GM19035 (cell line): Measurements from ENCODE around the gene UGT1A8.
"Not testable (repeated sequence)": the region's sequence is repeated elsewhere in the genome, so short reads cannot be mapped to it uniquely, and the experiment has no call there.

Source experiments
- ATAC-seq: cut with Tn5 transposase; IDR thresholded peaks from one replicate; pipeline ENCODE4 v1.9.1; 2021; ENCODE audit not compliant: unreplicated experiment

The UGT1A8 gene

DNA sequence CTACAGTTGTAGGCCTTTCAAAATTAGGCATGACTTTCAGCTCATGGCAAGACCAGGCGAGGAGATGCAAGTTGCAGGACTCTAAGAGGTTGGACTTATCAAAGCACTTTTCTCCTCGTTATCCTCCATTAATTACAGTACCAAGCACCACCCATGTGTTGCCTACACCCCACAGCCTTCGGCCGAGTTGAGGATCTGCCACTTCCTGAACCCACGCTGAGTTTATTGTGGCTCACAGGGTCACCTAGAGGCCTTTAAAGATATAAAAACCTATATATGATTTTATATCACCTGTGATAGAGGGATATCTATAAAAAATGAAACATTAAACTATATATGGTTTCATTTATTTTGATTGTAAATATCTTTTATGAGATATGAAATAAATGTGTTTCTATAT lies 21.4 kb downstream of the UGT1A8 start:
- ATAC-seq, result no peak

DNA sequence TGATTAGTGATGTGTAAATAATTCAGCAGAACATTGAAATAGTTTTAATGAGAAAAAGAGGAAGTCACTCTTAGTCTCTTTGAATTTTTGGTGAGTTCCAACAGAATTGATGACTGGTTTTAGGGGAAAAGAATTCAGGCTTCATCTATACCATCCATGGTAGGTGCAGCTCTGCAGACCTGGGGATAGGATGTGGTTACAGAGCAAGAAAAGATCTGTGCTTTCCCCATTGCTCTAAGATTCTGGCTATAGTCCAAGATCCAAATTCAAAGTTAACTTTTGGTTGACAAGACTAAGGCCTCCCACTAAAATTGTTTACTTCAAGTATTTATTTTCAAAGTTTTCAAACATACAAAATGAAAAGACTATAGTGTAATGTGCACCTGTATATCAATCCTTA lies 22.4 kb downstream of the UGT1A8 start:
- no peak for ATAC-seq

DNA sequence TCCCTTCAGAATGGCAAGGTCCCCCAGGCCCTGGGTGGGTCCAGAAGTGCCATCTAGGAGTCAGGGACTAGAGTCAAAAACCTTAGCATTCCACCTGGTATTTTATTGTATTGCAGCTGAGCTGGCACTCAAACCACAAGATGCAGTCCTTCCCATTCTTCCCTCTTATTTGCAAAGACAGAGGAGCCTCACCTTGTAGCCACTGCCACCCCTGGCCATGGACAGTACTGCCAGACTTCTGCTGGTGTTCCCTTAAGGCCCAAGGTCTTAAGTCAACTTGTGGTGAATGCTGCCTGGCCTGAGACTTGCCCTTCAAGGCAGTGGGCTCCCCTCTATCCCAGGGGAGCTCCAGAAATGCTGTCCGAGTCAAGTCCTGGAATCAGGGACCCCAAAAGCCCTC lies 25.7 kb downstream of the UGT1A8 start:
- ATAC-seq, result no peak

DNA sequence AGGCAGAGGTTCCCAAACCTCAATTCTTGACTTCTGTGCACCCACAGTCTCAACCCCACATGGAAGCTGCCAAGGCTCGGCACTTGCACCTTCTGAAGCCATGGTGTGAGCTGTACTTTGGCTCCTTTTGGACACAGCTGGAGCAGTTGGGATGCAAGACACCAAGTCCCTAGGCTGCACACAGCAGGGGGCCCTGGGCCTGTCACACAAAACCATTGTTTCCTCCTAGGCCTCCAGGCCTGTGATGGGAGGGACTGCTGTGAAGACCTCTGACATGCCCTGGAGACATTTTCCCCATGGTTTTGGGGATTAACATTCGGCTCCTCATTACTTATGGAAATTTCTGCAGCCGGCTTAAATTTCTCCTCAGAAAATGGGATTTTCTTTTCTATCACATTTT lies 28.6 kb downstream of the UGT1A8 start:
- not testable (repeated sequence) for ATAC-seq

DNA sequence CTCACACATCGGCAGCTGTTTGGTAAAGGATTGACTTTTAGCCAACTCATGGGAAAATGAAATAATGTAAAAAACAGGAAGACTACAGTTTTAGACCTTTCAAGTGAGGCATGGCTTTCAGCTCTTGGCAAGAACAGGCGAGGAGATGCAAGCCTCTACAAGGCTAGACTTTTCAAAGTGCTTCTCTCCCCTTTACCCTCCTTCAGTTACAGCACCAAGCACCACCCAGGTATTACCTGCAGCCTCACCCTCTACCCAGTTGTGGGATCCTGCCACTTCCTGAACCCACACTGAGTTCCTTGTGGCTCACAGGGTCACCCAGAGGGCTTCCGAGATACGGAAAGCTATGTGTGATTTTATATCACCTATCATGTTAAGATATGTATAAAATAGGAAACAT lies 33.5 kb downstream of the UGT1A8 start:
- no peak for ATAC-seq

DNA sequence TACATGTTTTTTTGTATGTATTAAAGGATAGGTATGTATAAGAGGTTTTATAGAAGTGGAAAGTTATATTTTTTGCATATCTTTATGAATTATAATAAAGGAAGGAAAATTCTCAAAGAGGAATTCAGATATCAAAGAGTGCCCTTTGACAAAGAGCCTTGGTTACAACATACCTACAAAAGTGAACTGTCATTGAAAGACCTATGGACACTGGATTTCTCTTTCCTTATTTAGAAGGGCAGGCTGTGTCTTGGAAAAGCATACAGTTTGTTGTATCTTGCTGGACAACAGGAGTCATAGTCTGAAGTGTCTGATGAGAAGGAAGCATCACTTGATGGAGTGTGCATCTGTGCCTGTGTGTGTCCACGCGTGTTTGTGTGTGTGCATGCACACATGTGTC lies 34.0 kb downstream of the UGT1A8 start:
- ATAC-seq, result no peak

DNA sequence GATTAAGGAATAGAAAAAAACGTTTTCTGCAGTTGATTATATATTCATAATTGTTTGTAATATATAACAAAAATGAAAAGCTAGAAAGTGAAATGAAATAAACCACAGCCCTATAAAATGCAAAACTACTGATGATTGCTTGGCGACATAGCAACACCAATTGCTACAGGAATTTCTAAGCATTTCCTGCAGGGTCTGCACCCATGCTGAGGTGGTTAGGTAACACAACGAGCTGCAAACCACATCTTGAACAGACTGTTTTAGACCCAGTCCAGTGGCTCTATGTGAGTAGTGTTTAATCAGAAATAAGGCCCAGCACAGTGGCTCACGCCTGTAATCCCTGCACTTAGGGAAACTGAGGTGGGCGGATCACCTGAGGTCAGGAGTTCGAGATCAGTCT lies 37.1 kb downstream of the UGT1A8 start:
- ATAC-seq, result no peak

DNA sequence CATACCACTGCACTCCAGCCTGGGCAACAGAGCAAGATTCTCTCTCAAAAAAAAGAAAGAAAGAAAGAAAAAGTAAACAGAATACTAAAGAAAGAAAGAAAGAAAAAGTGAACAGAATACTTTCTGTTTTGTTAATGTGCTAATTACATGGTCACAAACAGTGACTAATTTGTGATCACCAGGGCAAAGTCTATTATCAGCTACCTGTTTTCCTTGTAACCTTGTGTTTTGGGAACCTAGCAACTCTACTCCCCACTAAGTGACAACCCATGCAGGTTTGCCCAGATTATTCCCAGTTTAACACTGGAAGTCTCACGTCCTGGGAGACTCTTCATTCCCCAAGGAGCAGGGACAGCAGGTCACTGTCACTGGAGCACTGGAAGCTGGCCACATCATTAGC lies 37.6 kb downstream of the UGT1A8 start:
- ATAC-seq, result no peak

DNA sequence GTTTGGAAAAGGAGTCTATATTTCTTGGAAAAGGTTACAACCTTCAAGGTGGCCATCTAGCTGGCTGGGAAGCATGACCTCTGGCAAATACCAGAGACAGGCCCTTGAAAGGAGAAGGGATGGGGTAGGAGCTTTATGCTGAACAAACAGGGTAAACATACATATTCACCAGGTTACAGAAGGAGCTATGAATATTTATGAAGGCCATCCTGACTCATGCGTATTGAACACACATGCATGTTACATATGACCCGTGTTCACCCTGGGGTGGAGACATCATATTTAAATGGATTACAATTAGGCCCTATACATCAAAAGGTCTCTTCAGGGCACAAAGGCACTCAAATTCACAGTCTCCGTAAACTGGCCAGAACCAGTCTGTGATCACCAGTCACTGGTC lies 38.5 kb downstream of the UGT1A8 start:
- ATAC-seq, result not testable (repeated sequence)

DNA sequence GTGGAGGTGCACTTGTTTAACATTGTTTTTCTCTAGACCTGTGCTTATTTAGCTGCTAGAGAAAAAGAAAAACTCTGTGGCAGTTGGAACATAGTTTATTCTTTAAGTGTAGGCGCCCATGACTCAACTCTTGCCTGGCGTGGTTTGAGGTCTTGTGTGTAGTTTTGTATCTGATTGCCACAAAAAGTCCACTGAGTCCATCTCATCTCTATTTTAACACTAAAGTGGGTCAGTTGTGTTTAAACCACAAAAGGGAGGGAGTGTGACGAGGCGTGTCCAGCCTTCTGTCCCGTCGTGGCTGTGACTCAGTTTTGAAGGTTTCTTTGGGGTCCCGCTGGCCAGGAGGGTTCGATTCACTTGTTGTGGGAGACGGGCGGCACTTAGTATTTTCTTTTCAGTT lies 39.0 kb downstream of the UGT1A8 start:
- no peak for ATAC-seq

DNA sequence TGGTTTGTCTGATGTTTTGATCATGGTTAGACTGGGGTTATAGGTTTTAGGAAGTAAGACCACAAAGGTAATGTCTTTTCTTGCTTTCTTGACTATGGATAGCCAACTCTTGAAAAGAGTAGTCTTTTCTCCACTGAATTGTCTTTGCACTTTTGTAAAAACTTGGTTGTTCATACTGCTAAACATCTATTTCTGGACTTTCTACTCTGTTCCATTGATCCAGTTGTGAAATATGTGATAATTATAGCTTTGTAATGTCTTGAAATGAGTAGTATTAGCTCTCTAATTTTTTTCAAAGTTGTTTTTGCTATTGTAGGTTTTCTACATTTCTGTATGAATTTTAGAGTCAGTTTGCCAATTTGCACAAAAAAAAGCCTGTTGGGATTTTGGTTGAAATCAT lies 41.2 kb downstream of the UGT1A8 start:
- ATAC-seq, result no peak

DNA sequence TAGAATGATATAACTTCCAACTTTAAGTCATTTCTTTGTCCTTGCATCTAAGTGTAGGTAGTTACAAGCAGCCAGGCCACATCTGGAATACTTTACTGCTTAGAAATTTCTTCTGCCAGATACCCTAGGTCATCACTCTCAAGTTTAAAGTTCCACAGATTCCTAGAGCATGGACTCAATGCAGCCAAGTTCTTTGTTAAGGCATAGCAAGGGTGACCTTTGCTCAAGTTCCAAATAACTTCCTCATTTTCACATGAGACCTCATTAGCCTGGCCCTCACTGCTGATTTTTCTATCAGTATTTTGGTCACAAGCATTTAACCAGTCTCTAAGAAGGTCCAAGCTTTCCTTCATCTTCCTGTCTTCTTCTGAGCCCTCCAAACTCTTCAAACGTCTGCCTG lies 46.5 kb downstream of the UGT1A8 start:
- no peak for ATAC-seq

DNA sequence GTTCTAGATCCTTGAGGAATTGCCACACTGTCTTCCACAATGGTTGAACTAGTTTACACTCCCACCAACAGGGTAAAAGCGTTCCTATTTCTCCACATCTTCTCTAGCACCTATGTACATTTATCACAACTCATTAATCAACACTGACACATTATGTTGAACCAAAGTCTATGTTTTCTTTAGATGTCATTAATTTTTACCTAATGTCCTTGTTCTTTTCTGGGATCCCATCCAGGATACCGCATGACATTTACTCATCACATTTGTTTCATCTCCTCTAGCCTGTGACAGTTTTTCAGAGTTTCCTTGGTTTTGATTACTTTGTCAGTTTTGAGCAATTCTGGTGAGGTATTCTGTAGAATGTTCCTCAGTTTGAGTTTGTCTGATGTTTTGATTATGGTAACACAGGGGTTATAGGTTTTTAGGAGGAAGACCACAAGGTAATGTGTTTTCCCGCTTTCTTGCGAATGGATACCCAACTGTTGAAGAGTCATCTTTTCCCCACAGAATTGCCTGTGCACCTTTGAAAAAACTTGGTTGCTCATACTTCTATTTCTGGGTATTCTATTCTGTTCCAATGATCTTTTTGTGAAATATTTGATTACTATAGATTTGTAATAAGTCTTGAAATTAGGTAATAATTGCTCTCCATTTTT lies 51.3 kb downstream of the UGT1A8 start:
- no peak for ATAC-seq

DNA sequence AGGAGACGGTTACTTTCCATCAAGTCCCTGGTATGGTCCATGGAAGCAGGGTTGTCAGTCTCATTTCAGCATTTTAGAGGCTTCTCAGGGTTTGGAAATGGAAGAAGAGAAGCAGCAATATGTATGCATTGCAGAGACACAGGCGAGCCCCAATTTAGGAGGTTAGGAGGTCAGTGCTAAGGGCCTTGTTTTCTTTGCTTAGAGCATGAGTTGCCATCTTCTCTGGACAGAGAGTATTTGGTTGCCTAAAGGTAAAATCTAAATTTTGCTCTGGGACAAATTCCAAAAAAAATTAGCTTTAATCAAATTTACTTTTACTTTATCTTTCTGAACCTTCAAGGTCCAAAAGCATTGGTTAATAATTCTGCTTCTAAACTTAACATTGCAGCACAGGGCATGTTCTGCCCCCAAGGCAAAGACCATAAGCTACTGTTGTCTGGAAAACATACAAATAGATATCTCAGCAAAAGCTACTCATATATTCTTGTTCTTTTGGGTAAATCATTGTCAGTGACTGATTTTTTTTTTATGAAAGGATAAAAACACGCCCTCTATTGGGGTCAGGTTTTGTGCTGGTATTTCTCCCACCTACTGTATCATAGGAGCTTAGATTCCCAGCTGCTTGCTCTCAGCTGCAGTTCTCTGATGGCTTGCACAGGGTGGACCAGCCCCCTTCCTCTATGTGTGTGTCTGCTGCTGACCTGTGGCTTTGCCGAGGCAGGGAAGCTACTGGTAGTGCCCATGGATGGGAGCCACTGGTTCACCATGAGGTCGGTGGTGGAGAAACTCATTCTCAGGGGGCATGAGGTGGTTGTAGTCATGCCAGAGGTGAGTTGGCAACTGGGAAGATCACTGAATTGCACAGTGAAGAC lies 54.1 kb downstream of the UGT1A8 start, which contains the start of gene UGT1A9:
UGT1A9 (plus strand) TSS at position 609 of the 872 bp plus-strand sequence; CDS start at position 646, 37 bp downstream.
- no peak for ATAC-seq

DNA sequence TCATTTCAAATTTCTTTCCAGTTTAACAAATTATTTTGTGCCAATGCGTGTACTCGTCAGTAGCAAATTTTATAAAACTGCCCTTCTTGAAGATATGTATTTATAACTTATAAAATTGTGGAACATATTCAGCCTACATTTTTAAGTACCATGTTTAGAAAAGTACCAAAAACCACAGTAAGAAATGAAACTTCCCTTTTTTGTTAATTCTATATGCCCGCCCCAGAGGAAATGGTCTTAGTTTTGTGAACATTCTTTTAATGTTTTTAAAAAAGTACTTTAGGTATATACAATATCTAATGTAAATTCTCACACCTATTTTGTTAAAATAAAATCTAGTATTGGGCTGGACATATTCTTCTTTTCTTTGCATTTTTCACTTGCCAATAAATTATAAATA lies 55.5 kb downstream of the UGT1A8 start:
- ATAC-seq, result no peak

DNA sequence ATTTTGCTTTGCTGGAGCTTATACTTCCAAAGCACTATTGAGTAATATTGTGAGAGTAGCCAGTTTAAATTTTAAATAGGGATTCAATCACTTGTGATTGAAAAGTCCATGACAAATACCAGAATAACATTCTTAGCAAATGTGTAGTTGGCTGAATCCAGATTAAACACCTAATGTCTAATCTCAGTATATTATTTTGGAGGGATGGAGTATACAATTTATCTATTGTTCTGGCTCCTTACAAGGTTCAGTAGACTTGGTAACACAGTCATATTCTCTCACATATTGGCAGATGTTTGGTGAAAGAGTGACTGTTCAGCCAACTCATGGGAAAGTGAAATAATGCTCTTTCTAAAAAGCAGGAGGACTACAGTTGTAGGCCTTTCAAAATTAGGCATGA lies 56.5 kb downstream of the UGT1A8 start:
- no peak for ATAC-seq

DNA sequence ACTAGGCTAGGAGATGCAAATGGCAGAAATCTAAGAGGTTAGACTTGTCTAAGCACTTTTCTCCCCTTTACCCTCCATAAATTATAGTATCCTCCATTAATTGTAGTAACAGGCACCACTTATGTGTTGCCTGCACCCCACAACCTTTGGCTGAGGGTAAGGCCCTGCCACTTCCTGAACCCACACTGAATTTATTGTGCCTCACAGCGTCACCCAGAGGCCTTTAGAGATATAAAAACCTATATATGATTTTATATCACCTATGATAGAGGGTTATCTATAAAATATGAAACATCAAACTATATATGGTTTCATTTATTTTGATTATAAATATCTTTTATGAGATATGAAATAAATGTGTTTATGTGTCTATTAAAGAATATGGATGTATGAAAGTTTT lies 56.9 kb downstream of the UGT1A8 start:
- no peak for ATAC-seq

DNA sequence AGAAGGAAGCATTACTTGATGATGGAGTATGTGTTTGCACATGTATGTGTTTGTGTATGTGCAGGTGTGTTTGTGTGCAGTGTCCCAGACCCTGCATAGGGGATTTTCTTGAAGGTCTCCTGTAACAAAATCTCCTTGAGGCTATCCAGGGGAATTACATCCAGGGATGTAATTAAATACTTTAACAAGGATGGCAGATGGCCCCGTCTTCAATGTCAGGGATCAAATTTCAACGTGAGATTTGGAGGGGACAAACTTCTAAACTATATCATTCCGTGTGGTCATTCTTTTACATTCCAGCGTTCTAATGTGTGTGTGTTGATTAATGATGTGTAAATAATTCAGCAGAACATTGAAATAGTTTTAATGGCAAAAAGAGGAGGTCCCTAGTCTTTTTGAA lies 57.6 kb downstream of the UGT1A8 start:
- no peak for ATAC-seq

DNA sequence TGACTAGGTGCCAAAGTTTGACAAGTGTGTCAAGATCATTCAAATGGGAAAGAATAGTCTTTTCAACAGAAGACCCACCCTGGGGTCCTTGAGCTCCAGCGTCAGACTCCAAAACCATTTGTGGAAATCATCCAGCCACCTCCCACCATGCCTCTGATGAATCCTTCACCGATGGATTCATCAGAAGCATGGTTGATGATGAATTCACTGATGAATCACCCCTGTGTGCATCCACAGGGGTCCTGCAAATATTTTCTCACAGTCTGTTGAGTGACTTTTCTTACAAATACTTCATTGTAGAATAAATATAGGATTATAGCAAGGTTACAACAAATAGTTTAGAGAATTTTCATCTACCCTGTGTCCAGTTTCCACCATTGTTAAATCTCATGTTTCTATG lies 58.6 kb downstream of the UGT1A8 start:
- ATAC-seq, result no peak

DNA sequence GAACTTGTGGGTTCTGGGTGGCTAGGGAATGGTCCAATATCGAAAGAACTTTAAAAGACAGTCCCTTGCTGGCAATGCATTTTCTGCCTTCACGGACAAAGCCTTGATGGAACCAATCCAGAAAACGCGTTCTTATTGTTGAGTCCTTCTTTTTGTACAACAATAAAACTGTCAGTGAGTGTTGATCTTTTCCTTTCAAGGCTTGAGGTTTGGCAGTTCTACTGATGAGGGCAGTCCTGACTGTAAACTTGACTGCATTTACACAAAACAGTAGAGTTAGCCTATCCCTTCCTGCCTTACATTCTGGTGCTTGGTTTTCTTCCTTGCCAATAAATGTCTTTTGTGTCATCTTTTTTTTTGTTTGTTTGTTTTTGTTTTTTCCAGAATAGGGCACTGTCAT lies 61.8 kb downstream of the UGT1A8 start:
- ATAC-seq, result no peak

DNA sequence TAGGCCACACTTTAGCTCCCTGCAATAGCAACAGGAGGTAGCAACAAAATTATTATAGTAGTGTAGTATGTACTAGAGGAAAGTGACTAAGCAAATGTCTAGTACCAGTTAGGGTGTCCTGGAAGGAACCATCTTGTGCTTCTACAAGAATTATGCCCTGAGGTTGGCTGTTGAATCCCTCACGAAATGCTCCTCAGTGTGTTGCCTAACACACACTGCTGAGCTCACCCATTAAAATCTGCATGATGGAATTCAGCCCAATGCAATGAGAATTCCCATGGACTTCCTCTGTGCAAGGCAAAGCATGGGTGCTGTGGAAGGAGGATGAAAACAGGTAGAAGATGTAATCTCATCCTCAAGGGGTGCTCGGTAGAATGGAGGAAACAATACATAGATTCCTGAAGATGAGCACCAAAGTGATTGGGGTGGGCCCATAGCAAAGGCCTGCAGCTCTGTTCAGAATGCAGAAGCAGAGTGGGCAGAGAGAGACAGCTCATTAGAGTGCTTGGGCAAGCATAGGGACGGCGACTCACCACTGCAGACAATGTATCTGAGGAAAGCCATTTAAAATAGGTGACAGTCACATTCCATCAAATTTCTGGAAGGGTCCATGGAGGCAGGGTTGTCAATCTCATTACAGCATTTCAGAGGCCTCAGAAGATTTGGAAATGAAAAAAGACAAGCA lies 63.1 kb downstream of the UGT1A8 start:
- ATAC-seq, result no peak

DNA sequence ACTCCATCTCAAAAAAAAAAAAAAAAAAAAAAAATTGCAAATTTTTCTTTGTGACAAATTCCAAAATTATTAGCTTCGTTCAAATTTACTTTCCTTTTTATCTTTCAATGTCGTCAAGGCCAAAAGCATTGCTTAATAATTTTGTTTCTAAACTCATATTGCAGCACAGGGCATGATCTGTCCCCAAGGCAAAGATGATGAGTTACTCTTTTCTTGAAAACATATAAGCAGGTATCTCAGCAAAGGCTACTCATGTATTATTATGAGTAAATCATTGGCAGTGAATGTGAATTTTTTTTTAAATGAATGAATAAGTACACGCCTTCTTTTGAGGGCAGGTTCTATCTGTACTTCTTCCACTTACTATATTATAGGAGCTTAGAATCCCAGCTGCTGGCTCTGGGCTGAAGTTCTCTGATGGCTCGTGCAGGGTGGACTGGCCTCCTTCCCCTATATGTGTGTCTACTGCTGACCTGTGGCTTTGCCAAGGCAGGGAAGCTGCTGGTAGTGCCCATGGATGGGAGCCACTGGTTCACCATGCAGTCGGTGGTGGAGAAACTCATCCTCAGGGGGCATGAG lies 64.2 kb downstream of the UGT1A8 start, which contains the start of gene UGT1A7:
UGT1A7 (plus strand) TSS at position 381 of the 579 bp plus-strand sequence; CDS start at position 418, 37 bp downstream.
- no peak for ATAC-seq
